BE2C (cell line): ENCODE data around the gene ARFGEF2.
"Not testable (repeated sequence)": the region's sequence is repeated elsewhere in the genome, so short reads cannot be mapped to it uniquely, and the experiment has no call there.

Experiments used
- DNase-seq: peaks from one replicate; pipeline ENCODE4 v3.0.0-alpha.2; 2020
- H3K27me3 ChIP-seq: fragments of 250-450 bp; sonication (Bioruptor Pico); 2 replicates; pipeline ENCODE4 v1.5.1; 2020; ENCODE audit warnings: mild to moderate bottlenecking
- H3K36me3 ChIP-seq: fragments of 250-450 bp; sonication (Bioruptor Pico); 2 replicates; pipeline ENCODE4 v1.5.1; 2020; ENCODE audit warnings: mild to moderate bottlenecking
- H3K4me1 ChIP-seq: fragments of 250-450 bp; sonication (Bioruptor Pico); 2 replicates; pipeline ENCODE4 v1.5.1; 2020
- H3K4me3 ChIP-seq: 2 replicates; pipeline ENCODE4 v1.5.1; 2011; ENCODE audit warnings: low read depth, low read length
- H3K9me3 ChIP-seq: fragments of 250-450 bp; sonication (Bioruptor Pico); 2 replicates; pipeline ENCODE4 v1.5.1; 2020
- CTCF ChIP-seq: IDR thresholded peaks from 2 replicates; pipeline ENCODE4 v1.5.1; 2012; ENCODE audit warnings: mild to moderate bottlenecking, low read depth, low read length

The ARFGEF2 gene

GRCh38 chr20:48879612-48880245, 41.8 kb upstream of the ARFGEF2 start:
- H3K4me1 ChIP-seq = peaks cover 4% of the 10 kb centered on the region; the same call in 1 of the 2 replicates
- DNase-seq = peak; percentile 35
- H3K4me3 ChIP-seq = no peak overlapping the region
- no peaks in the 10 kb centered on the region for H3K36me3 ChIP-seq
- no peaks in the 10 kb centered on the region for H3K27me3 ChIP-seq
- TF ChIP-seq CTCF = no peak
- no peaks in the 10 kb centered on the region for H3K9me3 ChIP-seq

DNA sequence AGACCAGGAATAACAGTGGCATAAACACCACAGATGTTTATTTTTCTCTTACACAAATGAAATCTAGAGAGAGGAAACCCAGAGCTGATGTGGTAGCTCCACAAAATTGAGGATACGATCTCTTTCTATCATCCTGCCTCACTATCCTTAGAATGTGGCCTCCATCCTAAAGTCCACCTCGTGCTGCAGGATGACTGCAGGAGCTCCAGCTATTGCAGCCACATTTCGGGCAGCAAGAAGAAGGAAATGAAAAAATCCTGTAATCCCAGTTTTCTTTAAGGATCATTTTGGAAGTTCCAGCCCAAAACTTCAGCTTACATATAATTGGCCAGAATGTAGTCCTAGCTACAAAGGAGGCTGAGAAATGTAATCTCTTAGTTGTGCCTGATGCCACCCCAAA, 41.2 kb upstream of the ARFGEF2 start:
- H3K27me3 ChIP-seq = no peaks in the 10 kb centered on the region
- DNase-seq = no peak
- H3K36me3 ChIP-seq = no peaks in the 10 kb centered on the region
- H3K4me1 ChIP-seq = peaks cover 4% of the 10 kb centered on the region; the same call in 1 of the 2 replicates
- H3K4me3 ChIP-seq = no peak overlapping the region
- no peaks in the 10 kb centered on the region for H3K9me3 ChIP-seq
- no peak for TF ChIP-seq CTCF

- Histone ChIP-seq H3K4me3 (no peak overlapping the region), H3K27me3 (no peaks in the 10 kb centered on the region), H3K4me1 (peaks cover 4% of the 10 kb centered on the region; the same call in 1 of the 2 replicates), H3K36me3 (no peaks in the 10 kb centered on the region), H3K9me3 (no peaks in the 10 kb centered on the region)
- DNase-seq = no peak
- no peak for TF ChIP-seq CTCF
Measured at GRCh38 chr20:48880981-48881657, 40.4 kb upstream of the ARFGEF2 start.

GRCh38 chr20:48885237-48885636, 36.3 kb upstream of the ARFGEF2 start:
- no peaks in the 10 kb centered on the region for H3K36me3 ChIP-seq
- no peaks in the 10 kb centered on the region for H3K27me3 ChIP-seq
- H3K4me3 ChIP-seq = no peak overlapping the region
- no peaks in the 10 kb centered on the region for H3K9me3 ChIP-seq
- H3K4me1 ChIP-seq = peaks cover 4% of the 10 kb centered on the region
- no peak for DNase-seq
- no peak for TF ChIP-seq CTCF

DNA sequence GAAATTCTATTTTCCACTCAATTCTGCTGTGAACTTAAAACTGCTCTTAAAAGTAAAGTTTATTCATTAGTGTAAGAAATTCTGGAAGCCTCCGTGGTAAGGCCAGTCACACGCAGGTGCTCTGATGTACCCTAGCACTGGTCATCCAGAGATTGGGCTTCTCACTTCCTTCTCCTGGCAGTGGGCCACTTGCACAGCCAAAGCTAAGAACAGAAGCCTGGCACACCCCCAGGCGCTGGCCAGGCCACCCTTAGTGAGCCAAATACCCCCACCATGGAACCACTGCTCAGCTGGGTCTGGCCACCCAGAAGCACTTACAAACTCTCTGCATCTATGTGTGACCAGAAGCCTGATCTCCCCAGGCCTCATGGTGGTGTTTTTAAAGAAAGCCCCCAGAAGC, 35.3 kb upstream of the ARFGEF2 start:
- peak; percentile 18 for DNase-seq
- no peak overlapping the region for H3K4me3 ChIP-seq
- H3K36me3 ChIP-seq = no peaks in the 10 kb centered on the region
- peaks cover 4% of the 10 kb centered on the region for H3K4me1 ChIP-seq
- no peak for TF ChIP-seq CTCF
- no peaks in the 10 kb centered on the region for H3K27me3 ChIP-seq
- no peaks in the 10 kb centered on the region for H3K9me3 ChIP-seq

GRCh38 chr20:48886811-48887210, 34.7 kb upstream of the ARFGEF2 start:
- DNase-seq = no peak
- no peaks in the 10 kb centered on the region for H3K9me3 ChIP-seq
- no peaks in the 10 kb centered on the region for H3K36me3 ChIP-seq
- no peak for TF ChIP-seq CTCF
- peaks cover 4% of the 10 kb centered on the region for H3K4me1 ChIP-seq
- H3K4me3 ChIP-seq = no peak overlapping the region
- H3K27me3 ChIP-seq = no peaks in the 10 kb centered on the region

DNA sequence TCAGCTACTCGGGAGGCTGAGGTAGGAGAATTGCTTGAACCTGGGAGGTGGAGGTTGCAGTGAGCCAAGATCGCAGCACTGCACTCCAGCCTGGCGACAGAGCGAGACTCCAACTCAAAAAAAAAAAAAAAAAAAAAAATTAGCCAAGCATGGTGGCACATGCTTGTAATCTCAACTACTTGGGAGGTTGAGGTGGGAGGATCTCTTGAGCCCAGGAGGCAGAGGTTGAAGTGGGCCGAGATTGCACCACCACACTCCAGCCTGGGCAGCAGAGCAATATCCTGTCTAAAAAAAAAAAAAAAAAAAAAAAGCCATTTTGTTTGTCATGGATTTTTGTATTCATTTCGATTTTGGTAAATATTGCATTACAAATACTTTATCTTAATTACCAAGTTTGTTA, 33.0 kb upstream of the ARFGEF2 start:
- H3K4me3 ChIP-seq, H3K4me1 ChIP-seq, H3K9me3 ChIP-seq, H3K36me3 ChIP-seq, H3K27me3 ChIP-seq, DNase-seq: not testable (repeated sequence)
